ENCODE data around the gene SLIT3.

Gene SLIT3

GRCh38 chr5:168790671-168791250 is 510.2 kb downstream of the SLIT3 start:
- TF ChIP-seq CTCF (conservative IDR thresholded peaks at IDR 0.05; ENCODE audit: low read depth, low read length) = no peak
- Histone ChIP-seq H3K36me3 (ENCODE audit: insufficient read depth) (no peaks in the 10 kb centered on the region), H3K4me2 (no peak overlapping the region), H3K4me3 (IDR thresholded peaks at IDR 0.05; ENCODE audit: insufficient read depth, low read depth, low read length) (no peak overlapping the region), H3K4me1 (ENCODE audit: low read depth, poor library complexity, severe bottlenecking) (no peaks in the 10 kb centered on the region), H2AFZ (ENCODE audit: low read depth) (no peak overlapping the region), H4K20me1 (ENCODE audit: insufficient read depth) (no peaks in the 10 kb centered on the region), H3K27ac (no peak overlapping the region), H3K79me2 (ENCODE audit: insufficient read depth, low read depth) (no peaks in the 10 kb centered on the region), H3K9ac (no peak overlapping the region), H3K27me3 (ENCODE audit: insufficient read depth, low read depth) (no peaks in the 10 kb centered on the region)

- H3K27ac ChIP-seq = no peak overlapping the region
- H2AFZ ChIP-seq (ENCODE audit: low read depth) = no peak overlapping the region
- no peaks in the 10 kb centered on the region for H3K79me2 ChIP-seq (ENCODE audit: insufficient read depth, low read depth)
- no peak for TF ChIP-seq CTCF (conservative IDR thresholded peaks at IDR 0.05; ENCODE audit: low read depth, low read length)
- H3K9ac ChIP-seq = no peak overlapping the region
- H3K4me1 ChIP-seq (ENCODE audit: low read depth, poor library complexity, severe bottlenecking) = no peaks in the 10 kb centered on the region
- no peak overlapping the region for H3K4me3 ChIP-seq (IDR thresholded peaks at IDR 0.05; ENCODE audit: insufficient read depth, low read depth, low read length)
- no peaks in the 10 kb centered on the region for H3K36me3 ChIP-seq (ENCODE audit: insufficient read depth)
- H4K20me1 ChIP-seq (ENCODE audit: insufficient read depth) = no peaks in the 10 kb centered on the region
- no peaks in the 10 kb centered on the region for H3K27me3 ChIP-seq (ENCODE audit: insufficient read depth, low read depth)
- H3K4me2 ChIP-seq = no peak overlapping the region
These were observed 510.8 kb downstream of the SLIT3 start for GRCh38 chr5:168790002-168790635.

- H3K4me3 ChIP-seq (IDR thresholded peaks at IDR 0.05; ENCODE audit: insufficient read depth, low read depth, low read length) = no peak overlapping the region
- no peaks in the 10 kb centered on the region for H4K20me1 ChIP-seq (ENCODE audit: insufficient read depth)
- H3K9ac ChIP-seq = no peak overlapping the region
- H3K79me2 ChIP-seq (ENCODE audit: insufficient read depth, low read depth) = no peaks in the 10 kb centered on the region
- H3K4me1 ChIP-seq (ENCODE audit: low read depth, poor library complexity, severe bottlenecking) = no peaks in the 10 kb centered on the region
- no peaks in the 10 kb centered on the region for H3K36me3 ChIP-seq (ENCODE audit: insufficient read depth)
- no peak overlapping the region for H2AFZ ChIP-seq (ENCODE audit: low read depth)
- no peaks in the 10 kb centered on the region for H3K27me3 ChIP-seq (ENCODE audit: insufficient read depth, low read depth)
- H3K4me2 ChIP-seq = no peak overlapping the region
- no peak for TF ChIP-seq CTCF (conservative IDR thresholded peaks at IDR 0.05; ENCODE audit: low read depth, low read length)
- no peak overlapping the region for H3K27ac ChIP-seq
These were observed 512.2 kb downstream of the SLIT3 start for GRCh38 chr5:168788786-168789185.

GRCh38 chr5:168788107-168788506 is 512.8 kb downstream of the SLIT3 start:
- Histone ChIP-seq H2AFZ (ENCODE audit: low read depth) (no peak overlapping the region), H3K27me3 (ENCODE audit: insufficient read depth, low read depth) (no peaks in the 10 kb centered on the region)

More at GRCh38 chr5:168788107-168788506, 512.8 kb downstream of the SLIT3 start:
- H4K20me1 ChIP-seq (ENCODE audit: insufficient read depth) = no peaks in the 10 kb centered on the region
- no peak overlapping the region for H3K27ac ChIP-seq
- no peak for TF ChIP-seq CTCF (conservative IDR thresholded peaks at IDR 0.05; ENCODE audit: low read depth, low read length)
- H3K9ac ChIP-seq = no peak overlapping the region
- no peak overlapping the region for H3K4me2 ChIP-seq
- H3K4me1 ChIP-seq (ENCODE audit: low read depth, poor library complexity, severe bottlenecking) = no peaks in the 10 kb centered on the region
- no peaks in the 10 kb centered on the region for H3K36me3 ChIP-seq (ENCODE audit: insufficient read depth)
- H3K4me3 ChIP-seq (IDR thresholded peaks at IDR 0.05; ENCODE audit: insufficient read depth, low read depth, low read length) = no peak overlapping the region
- H3K79me2 ChIP-seq (ENCODE audit: insufficient read depth, low read depth) = no peaks in the 10 kb centered on the region
